WTC11 (cell line): ENCODE results near the gene SMIM22.

Experiments used
- CTCF ChIP-seq: fragments of 200-600 bp; IDR thresholded peaks from 2 replicates; pipeline ENCODE4 v1.8.0; 2022; ENCODE audit warnings: antibody characterized with exemption
- MYBL2 ChIP-seq: sonication (generic); formaldehyde crosslinking; IDR thresholded peaks from 2 replicates; pipeline ENCODE4 v1.8.1; 2023; ENCODE audit warnings: mild to moderate bottlenecking, moderate library complexity, missing genetic modification reagents

GRCh38 chr16:4795828-4796572 is 831 bp downstream of the SMIM22 start:
- TF ChIP-seq MYBL2 (CRISPR knock-in tag): no peak
- no peak for TF ChIP-seq CTCF
